Left lung (tissue), 10 donors: ENCODE measurements around the gene SHISA7. TPM values are rescaled to one million over a fixed set of nuclear protein-coding genes. Genes with fewer than 3 reads are reported as not detected.

Experiments used
- ATAC-seq: fragments of 200-7000 bp; cut with Tn5 transposase; one replicate; pipeline ENCODE4 v1.9.1; 2020; ENCODE audit warnings: moderate library complexity
- DNase-seq, 4 donors: peaks; one replicate each; pipeline ENCODE4 v3.0.0-alpha.2; 2013 to 2020
- H3K27ac ChIP-seq, 2 donors: fragments of 200-600 bp; sonication (generic) in 1 of 2; one replicate each; pipeline versions ENCODE4 v1.5.0 to v1.8.0; 2020 to 2021
- H3K27me3 ChIP-seq, 2 donors: fragments of 200-600 bp; sonication (generic) in 1 of 2; one replicate each; pipeline versions ENCODE4 v1.5.0 to v1.8.0; 2020 to 2021
- H3K36me3 ChIP-seq, 2 donors: fragments of 200-600 bp; sonication (generic) in 1 of 2; one replicate each; pipeline versions ENCODE4 v1.5.0 to v1.8.0; 2020 to 2021
- H3K4me1 ChIP-seq, 2 donors: fragments of 200-600 bp; one replicate each; pipeline ENCODE4 v1.8.0; 2021
- H3K4me3 ChIP-seq, 2 donors: fragments of 200-600 bp; sonication (generic) in 1 of 2; one replicate each; pipeline versions ENCODE4 v1.5.0 to v1.8.0; 2020 to 2021; ENCODE audit warnings: mild to moderate bottlenecking in 1 of 2
- H3K9me3 ChIP-seq, 2 donors: fragments of 200-600 bp; sonication (generic) in 1 of 2; one replicate each; pipeline versions ENCODE4 v1.5.0 to v1.8.0; 2020 to 2021
- CTCF ChIP-seq, 2 donors: fragments of 200-600 bp; sonication (generic) in 1 of 2; IDR thresholded peaks; one replicate each; pipeline versions ENCODE4 v1.5.0 to v1.8.0; 2021; ENCODE audit warnings: antibody characterized with exemption in 2 of 2
- intact Hi-C, 2 donors: fragments of 100-400 bp; cut with DNase I; formaldehyde crosslinking; loops; one replicate each; pipeline versions ENCODE4 v1.11.2 to v1.14.2; 2022
- polyA plus RNA-seq, 6 donors: library from polyadenylated mRNA; unstranded; fragments of 120-200 nt; gene quantifications; one replicate each; pipeline ENCODE4 v1.2.1, GENCODE V29; 2013; ENCODE audit not compliant: insufficient read length in 6 of 6
- total RNA-seq, 2 donors: library from RNA; stranded (reverse); fragmentation: NEBNext Ultra II Directional; extraction: Animal tissue kit (Norgen Biotek cat#: 25700); gene quantifications; one replicate each; pipeline ENCODE4 v1.2.1, GENCODE V29; 2021
- donor health status: DM: no; HTN: yes; CAD: no.
- donor health status: DM: no; HTN: no; CAD: no.

SHISA7 gene
- total and polyA plus RNA-seq, 8 donors, result 0.11 to 0.23 (median 0.20) TPM; not detected in 2

- H3K27me3 ChIP-seq, result peaks cover 19 to 24% of the 10 kb centered on the region in 2 donors
- H3K36me3 ChIP-seq, result peaks cover 0 to 8% of the 10 kb centered on the region in 2 donors
- no peak overlapping the region for H3K27ac ChIP-seq
- ATAC-seq (no peak), DNase-seq (no peak)
- intact Hi-C loops, result no loop called here
- H3K4me1 ChIP-seq, result peaks cover 6 to 27% of the 10 kb centered on the region in 2 donors
- TF ChIP-seq CTCF (IDR thresholded peaks at IDR 0.05), result no peak
- H3K4me3 ChIP-seq, result no peak overlapping the region
- H3K9me3 ChIP-seq, result no peaks in the 10 kb centered on the region
Observed at GRCh38 chr19:55455576-55456235, 12.6 kb upstream of the SHISA7 start.

GRCh38 chr19:55454787-55455243 is 11.7 kb upstream of the SHISA7 start:
- peaks cover 0 to 8% of the 10 kb centered on the region in 2 donors for H3K36me3 ChIP-seq
- no peaks in the 10 kb centered on the region for H3K9me3 ChIP-seq
- intact Hi-C loops, result no loop called here
- H3K27me3 ChIP-seq, result peaks cover 19 to 26% of the 10 kb centered on the region in 2 donors
- H3K27ac ChIP-seq, result no peak overlapping the region
- H3K4me1 ChIP-seq, result peaks cover 2 to 18% of the 10 kb centered on the region in 2 donors
- ATAC-seq (peak; percentile 29), DNase-seq (peak in 1 of 4 donors; percentile 80)
- H3K4me3 ChIP-seq, result no peak overlapping the region
- TF ChIP-seq CTCF (IDR thresholded peaks at IDR 0.05), result peak; percentile 19 to 41

GRCh38 chr19:55453511-55454260 is 10.6 kb upstream of the SHISA7 start:
- intact Hi-C loops, result no loop called here
- no peak overlapping the region for H3K4me3 ChIP-seq
- H3K27me3 ChIP-seq, result peaks cover 21 to 35% of the 10 kb centered on the region in 2 donors
- TF ChIP-seq CTCF (IDR thresholded peaks at IDR 0.05), result no peak
- peaks cover 0 to 15% of the 10 kb centered on the region in 2 donors for H3K4me1 ChIP-seq
- DNase-seq (peak in 1 of 4 donors; percentile 34), ATAC-seq (no peak)
- no peaks in the 10 kb centered on the region for H3K9me3 ChIP-seq
- H3K36me3 ChIP-seq, result peaks cover 0 to 8% of the 10 kb centered on the region in 2 donors
- no peak overlapping the region for H3K27ac ChIP-seq

GRCh38 chr19:55452749-55453346 is 9.7 kb upstream of the SHISA7 start:
- ATAC-seq (peak; percentile 70), DNase-seq (peak in 3 of 4 donors; percentile 64 to 89 (median 76))
- TF ChIP-seq CTCF (IDR thresholded peaks at IDR 0.05), result no peak
- Histone ChIP-seq H3K27ac (no peak overlapping the region), H3K4me3 (no peak overlapping the region), H3K27me3 (peaks cover 21 to 35% of the 10 kb centered on the region in 2 donors), H3K4me1 (peaks cover 0 to 15% of the 10 kb centered on the region in 2 donors), H3K9me3 (no peaks in the 10 kb centered on the region), H3K36me3 (peaks cover 0 to 8% of the 10 kb centered on the region in 2 donors)
- intact Hi-C loops, result no loop called here
